Esophagus muscularis mucosa (tissue), 4 donors: ENCODE measurements around the gene TTYH3.

Experiments used
- CTCF ChIP-seq, 3 experiments: fragments of 200-600 bp in 2 of 3; fragments of 450-650 bp in 1 of 3; sonication (generic) in 2 of 3; IDR thresholded peaks; one replicate each; pipeline ENCODE4 v1.5.1; 2017 to 2019; ENCODE audit warnings: antibody characterized with exemption in 3 of 3, mild to moderate bottlenecking in 2 of 3, moderate library complexity in 1 of 3
- EP300 ChIP-seq: sonication (generic); formaldehyde crosslinking; IDR thresholded peaks from one replicate; pipeline ENCODE4 v1.6.1; 2017; ENCODE audit warnings: antibody characterized with exemption
- POLR2A ChIP-seq: fragments of 450-650 bp; IDR thresholded peaks from one replicate; pipeline ENCODE4 v1.6.1; 2017; ENCODE audit warnings: antibody characterized with exemption, moderate library complexity, mild to moderate bottlenecking, low read depth
- POLR2AphosphoS5 ChIP-seq, 2 donors: sonication (generic); formaldehyde crosslinking; IDR thresholded peaks; one replicate each; pipeline ENCODE4 v1.6.1; 2017; ENCODE audit warnings: antibody characterized with exemption in 2 of 2

- TF ChIP-seq CTCF (IDR thresholded peaks at IDR 0.05) (no peak), POLR2AphosphoS5 (IDR thresholded peaks at IDR 0.05) (no peak), POLR2A (no peak), EP300 (no peak)
Measured at GRCh38 chr7:2655870-2656614, 24.3 kb downstream of the TTYH3 start.
